ENCODE data around the gene LIMS2. TPM values are rescaled to one million over a fixed set of nuclear protein-coding genes. Genes with fewer than 3 reads are reported as not detected.
A peak's percentile ranks its signal among the peaks of the same experiment; 100 is the strongest.

LIMS2 gene, protein sequence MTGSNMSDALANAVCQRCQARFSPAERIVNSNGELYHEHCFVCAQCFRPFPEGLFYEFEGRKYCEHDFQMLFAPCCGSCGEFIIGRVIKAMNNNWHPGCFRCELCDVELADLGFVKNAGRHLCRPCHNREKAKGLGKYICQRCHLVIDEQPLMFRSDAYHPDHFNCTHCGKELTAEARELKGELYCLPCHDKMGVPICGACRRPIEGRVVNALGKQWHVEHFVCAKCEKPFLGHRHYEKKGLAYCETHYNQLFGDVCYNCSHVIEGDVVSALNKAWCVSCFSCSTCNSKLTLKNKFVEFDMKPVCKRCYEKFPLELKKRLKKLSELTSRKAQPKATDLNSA
- 0.44 and 1.6 TPM in 2 replicates for total RNA-seq (2014; rRNA removed; shearing (Covaris generic))
- total RNA-seq (2022) = 24.4 and 24.9 TPM in 2 replicates
- percentile 17 among the genes with signal in this experiment for Bru-seq, nascent RNA
- percentile 22 among the genes with signal in this experiment for BruChase-seq, experiment 1, labeled RNA remaining after a 6-hour chase
- BruChase-seq, experiment 2, labeled RNA remaining after a 2-hour chase = percentile 18 among the genes with signal in this experiment
- long read RNA-seq, transcript LIMS2-216 (2 exons, 1,137 nt) = major isoform, 9 of 33 reads
- long read RNA-seq, partial matches to known transcripts = 21 of 33 reads
- long read RNA-seq, other reads (novel, unspliced or antisense) = 3 of 33 reads

DNA sequence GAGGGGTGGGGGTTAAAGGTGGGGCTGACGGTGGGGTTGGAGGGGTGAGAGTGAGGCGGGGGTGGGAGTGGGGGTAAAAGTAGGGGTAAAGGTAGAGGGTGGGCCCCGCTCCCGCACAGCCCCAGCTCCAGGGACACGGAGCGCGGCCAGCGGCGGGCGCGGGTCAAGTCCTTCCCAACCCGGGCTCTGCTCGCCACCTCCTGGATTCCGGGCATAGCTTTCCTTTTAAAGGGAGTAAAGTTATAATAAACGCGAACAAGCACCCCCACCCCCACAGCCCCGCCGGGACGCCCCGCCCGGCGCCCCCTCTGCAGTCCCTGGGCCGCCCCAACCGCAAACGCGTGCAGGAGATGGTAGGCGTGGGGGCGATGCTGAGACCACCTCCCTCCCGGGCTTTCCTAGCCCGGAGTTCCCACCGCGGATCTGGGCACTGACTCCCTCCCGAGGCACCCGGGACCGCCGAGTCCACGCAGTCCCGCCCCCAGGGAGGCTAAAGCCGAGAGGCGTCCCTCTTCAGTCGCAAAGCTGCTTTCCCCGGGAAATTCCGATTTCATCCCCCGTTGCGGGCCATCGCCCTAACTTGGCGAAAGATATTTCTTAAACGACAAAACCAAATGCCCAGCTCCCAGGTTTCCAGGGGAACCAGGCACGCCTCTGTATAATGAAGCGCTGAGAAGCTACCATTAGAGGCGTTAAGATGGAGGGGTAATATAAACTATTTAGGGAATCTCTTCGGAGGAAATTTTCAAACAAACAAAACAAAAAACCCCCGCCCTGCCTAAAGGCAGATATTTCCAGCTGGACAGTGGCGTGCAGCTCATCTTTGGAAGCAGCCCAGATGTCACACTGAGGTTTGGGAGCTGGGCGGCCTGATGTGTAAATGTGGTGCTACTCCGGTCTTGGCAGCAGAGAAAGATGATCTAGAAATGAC is at the start of gene LIMS2:
LIMS2 (minus strand) TSS at position 200 of the 931 bp plus-strand sequence. CDS start 506 bp downstream, outside the sequence.
- H3K4me3 ChIP-seq (ENCODE audit: low read depth, low read length, poor library complexity, severe bottlenecking) = no peak within 1 kb of the TSS
- intact Hi-C loops (cut with micrococcal nuclease; ENCODE audit: unreplicated experiment) = no loop called here
- no peaks in the 10 kb centered on the region for H3K36me3 ChIP-seq (ENCODE audit: insufficient read depth, low read length)
- no peaks in the 10 kb centered on the region for H4K20me1 ChIP-seq (ENCODE audit: insufficient read depth, low read length)
- no peak within 1 kb of the TSS for H2AFZ ChIP-seq (ENCODE audit: low read length)
- no peak for DNase-seq (ENCODE audit: low spot score)
- no peak within 1 kb of the TSS for H3K27ac ChIP-seq (ENCODE audit: low read depth, low read length, poor library complexity, severe bottlenecking)
- no peak within 1 kb of the TSS for H3K4me2 ChIP-seq (ENCODE audit: low read length)
- BruUV-seq (replicated peaks) = no TSS peak
- ChIA-PET POLR2A (interaction anchor here (0.6 to 1.3 kb wide), 2 partner anchors 22 to 611 kb away, joined by 3 read pairs; no protein-coding TSS in a partner anchor), CTCF (ENCODE audit: unreplicated experiment) (no interaction called here)
- H3K79me2 ChIP-seq (ENCODE audit: insufficient read depth, low read depth, low read length) = no peaks in the 10 kb centered on the region
- no peaks in the 10 kb centered on the region for H3K9me2 ChIP-seq (ENCODE audit: insufficient read depth, low read length)
- H3K4me1 ChIP-seq (ENCODE audit: insufficient read depth, low read length, poor library complexity, severe bottlenecking) = no peaks in the 10 kb centered on the region
- H3K9me3 ChIP-seq (ENCODE audit: low read length) = no peaks in the 10 kb centered on the region
- TF ChIP-seq, protein P1, sequence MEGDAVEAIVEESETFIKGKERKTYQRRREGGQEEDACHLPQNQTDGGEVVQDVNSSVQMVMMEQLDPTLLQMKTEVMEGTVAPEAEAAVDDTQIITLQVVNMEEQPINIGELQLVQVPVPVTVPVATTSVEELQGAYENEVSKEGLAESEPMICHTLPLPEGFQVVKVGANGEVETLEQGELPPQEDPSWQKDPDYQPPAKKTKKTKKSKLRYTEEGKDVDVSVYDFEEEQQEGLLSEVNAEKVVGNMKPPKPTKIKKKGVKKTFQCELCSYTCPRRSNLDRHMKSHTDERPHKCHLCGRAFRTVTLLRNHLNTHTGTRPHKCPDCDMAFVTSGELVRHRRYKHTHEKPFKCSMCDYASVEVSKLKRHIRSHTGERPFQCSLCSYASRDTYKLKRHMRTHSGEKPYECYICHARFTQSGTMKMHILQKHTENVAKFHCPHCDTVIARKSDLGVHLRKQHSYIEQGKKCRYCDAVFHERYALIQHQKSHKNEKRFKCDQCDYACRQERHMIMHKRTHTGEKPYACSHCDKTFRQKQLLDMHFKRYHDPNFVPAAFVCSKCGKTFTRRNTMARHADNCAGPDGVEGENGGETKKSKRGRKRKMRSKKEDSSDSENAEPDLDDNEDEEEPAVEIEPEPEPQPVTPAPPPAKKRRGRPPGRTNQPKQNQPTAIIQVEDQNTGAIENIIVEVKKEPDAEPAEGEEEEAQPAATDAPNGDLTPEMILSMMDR (conservative IDR thresholded peaks at IDR 0.05; ENCODE audit: low read length) = no peak
- no peak for TF ChIP-seq EZH2phosphoT487 (IDR thresholded peaks at IDR 0.05; ENCODE audit: borderline replicate concordance, low read depth, low read length)

DNA sequence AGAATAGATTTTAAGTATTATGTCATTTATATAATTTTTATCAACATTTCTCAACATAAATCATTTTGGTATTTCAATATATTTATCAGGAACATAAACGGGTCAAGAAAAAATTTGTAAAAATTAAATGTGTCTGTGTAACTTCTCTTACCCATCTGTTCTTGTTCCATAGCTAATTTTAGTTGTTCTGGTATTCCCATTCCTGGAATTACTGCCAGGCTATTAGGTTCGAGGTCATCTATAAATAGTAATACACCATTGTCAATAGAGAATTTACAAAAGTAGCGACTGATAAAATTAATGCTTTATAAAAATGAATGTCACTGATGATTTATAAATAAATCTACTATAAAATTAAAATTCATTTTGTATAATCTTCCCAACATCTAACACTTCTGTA is 47.5 kb upstream of the LIMS2 start:
- H3K27ac ChIP-seq (ENCODE audit: low read depth, low read length, poor library complexity, severe bottlenecking) = no peak overlapping the region
- H3K9me3 ChIP-seq (ENCODE audit: low read length) = no peaks in the 10 kb centered on the region
- no peak overlapping the region for H3K4me3 ChIP-seq (ENCODE audit: low read depth, low read length, poor library complexity, severe bottlenecking)
- no peaks in the 10 kb centered on the region for H4K20me1 ChIP-seq (ENCODE audit: insufficient read depth, low read length)
- H3K36me3 ChIP-seq (ENCODE audit: insufficient read depth, low read length) = peaks cover 83% of the 10 kb centered on the region
- DNase-seq (ENCODE audit: low spot score) = no peak
- CTCF ChIA-PET (ENCODE audit: unreplicated experiment) = no interaction called here
- H3K4me1 ChIP-seq (ENCODE audit: insufficient read depth, low read length, poor library complexity, severe bottlenecking) = no peaks in the 10 kb centered on the region
- H3K79me2 ChIP-seq (ENCODE audit: insufficient read depth, low read depth, low read length) = no peaks in the 10 kb centered on the region
- TF ChIP-seq, protein P1 (conservative IDR thresholded peaks at IDR 0.05; ENCODE audit: low read length) = no peak
- TF ChIP-seq EZH2phosphoT487 (IDR thresholded peaks at IDR 0.05; ENCODE audit: borderline replicate concordance, low read depth, low read length) = no peak
- no TSS peak for BruUV-seq (replicated peaks)
- H2AFZ ChIP-seq (ENCODE audit: low read length) = no peak overlapping the region
- H3K4me2 ChIP-seq (ENCODE audit: low read length) = no peak overlapping the region
- intact Hi-C loops (cut with micrococcal nuclease; ENCODE audit: unreplicated experiment) = no loop called here
- POLR2A ChIA-PET = interaction anchor here (0.6 kb wide), 1 partner anchor 27 kb away, joined by 3 read pairs; no protein-coding TSS in a partner anchor
- H3K9me2 ChIP-seq (ENCODE audit: insufficient read depth, low read length) = no peaks in the 10 kb centered on the region
